NB4 (cell line): Measurements from ENCODE around the gene COL4A4.

ENCODE experiments used
- DNase-seq: peaks from one replicate; pipeline ENCODE4 v3.0.0; 2010; ENCODE audit warnings: low read depth
- H3K4me3 ChIP-seq: one replicate; pipeline ENCODE4 v1.5.1; 2011; ENCODE audit warnings: mild to moderate bottlenecking, low read depth, low read length, moderate library complexity
- MYC ChIP-seq: IDR thresholded peaks from 2 replicates; pipeline ENCODE4 v1.6.1; 2011; ENCODE audit warnings: low read depth, low read length
- POLR2A ChIP-seq: IDR thresholded peaks from 2 replicates; pipeline ENCODE4 v1.6.1; 2011; ENCODE audit warnings: mild to moderate bottlenecking; ENCODE audit not compliant: insufficient read length; ENCODE audit errors: extremely low read depth
- TF ChIP-seq, protein P1 (sequence below): IDR thresholded peaks from one replicate; pipeline ENCODE4 v1.5.1; 2012; ENCODE audit warnings: low read depth, low read length
- TF ChIP-seq, protein P2 (sequence below): IDR thresholded peaks from 2 replicates; pipeline ENCODE4 v1.6.1; 2011; ENCODE audit warnings: low read depth, low read length

COL4A4 gene

DNA sequence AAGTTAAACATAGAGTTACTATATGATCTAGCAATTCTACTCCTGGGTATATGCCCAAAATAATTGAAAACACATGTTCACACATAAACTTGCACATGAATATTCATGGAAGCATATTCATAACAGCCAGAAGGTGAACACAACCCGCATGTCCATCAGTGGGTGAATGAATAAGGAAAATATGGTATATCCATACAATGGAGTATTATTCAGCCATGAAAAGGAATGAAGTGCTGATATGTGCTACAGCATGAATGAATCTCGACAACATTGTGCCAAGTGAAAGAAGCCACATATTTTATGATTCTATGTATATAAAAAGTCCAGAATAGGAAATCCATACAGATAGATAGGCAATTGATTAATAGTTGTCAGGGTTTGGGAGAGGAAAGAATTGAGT, 15.9 kb downstream of the COL4A4 start:
- TF ChIP-seq MYC (no peak), POLR2A (no peak)
- TF ChIP-seq, protein P1, sequence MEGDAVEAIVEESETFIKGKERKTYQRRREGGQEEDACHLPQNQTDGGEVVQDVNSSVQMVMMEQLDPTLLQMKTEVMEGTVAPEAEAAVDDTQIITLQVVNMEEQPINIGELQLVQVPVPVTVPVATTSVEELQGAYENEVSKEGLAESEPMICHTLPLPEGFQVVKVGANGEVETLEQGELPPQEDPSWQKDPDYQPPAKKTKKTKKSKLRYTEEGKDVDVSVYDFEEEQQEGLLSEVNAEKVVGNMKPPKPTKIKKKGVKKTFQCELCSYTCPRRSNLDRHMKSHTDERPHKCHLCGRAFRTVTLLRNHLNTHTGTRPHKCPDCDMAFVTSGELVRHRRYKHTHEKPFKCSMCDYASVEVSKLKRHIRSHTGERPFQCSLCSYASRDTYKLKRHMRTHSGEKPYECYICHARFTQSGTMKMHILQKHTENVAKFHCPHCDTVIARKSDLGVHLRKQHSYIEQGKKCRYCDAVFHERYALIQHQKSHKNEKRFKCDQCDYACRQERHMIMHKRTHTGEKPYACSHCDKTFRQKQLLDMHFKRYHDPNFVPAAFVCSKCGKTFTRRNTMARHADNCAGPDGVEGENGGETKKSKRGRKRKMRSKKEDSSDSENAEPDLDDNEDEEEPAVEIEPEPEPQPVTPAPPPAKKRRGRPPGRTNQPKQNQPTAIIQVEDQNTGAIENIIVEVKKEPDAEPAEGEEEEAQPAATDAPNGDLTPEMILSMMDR, result no peak
- TF ChIP-seq, protein P2, sequence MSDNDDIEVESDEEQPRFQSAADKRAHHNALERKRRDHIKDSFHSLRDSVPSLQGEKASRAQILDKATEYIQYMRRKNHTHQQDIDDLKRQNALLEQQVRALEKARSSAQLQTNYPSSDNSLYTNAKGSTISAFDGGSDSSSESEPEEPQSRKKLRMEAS, result no peak
- no peak overlapping the region for H3K4me3 ChIP-seq
- DNase-seq, result no peak

DNA sequence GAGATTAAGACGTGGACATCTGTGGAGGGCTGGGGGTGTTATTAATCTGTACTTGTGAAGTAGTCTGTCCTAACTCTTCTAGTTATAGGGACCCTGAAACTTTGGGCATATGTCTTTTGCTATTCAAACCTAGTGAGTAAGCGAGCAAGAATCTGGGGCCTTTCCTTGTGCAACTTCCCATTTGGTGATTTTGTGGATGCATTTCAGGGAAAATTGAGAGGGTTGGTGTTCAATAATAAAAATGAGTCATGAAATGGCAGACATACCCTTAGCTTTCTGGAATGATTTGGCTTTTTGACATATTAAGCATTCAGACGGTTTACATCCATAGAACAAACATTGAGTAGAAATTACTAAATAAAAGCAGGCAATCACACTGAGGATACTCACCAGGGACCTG, 17.0 kb downstream of the COL4A4 start:
- H3K4me3 ChIP-seq, result no peak overlapping the region
- TF ChIP-seq MYC, result no peak
- TF ChIP-seq, protein P2, result no peak
- TF ChIP-seq, protein P1, result no peak
- no peak for TF ChIP-seq POLR2A
- no peak for DNase-seq

DNA sequence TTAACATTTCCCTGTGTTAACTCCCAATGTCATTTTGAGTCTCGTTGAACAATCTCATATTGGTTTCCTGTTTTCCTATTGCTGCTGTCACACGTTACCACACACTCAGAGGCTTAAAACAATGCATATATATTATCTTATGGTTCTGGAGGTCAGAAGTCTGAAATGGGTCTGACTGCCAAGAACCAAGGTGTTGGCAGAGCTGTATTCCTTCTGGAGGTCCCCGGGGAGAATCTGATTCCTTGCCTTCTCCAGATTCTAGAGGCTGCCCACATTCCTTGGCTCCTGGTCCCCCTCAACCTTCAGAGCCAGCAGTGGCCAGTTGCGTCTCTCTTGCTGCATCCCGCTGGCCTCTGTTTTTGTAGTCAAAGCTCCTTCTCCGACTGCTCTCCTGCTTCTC, 17.5 kb downstream of the COL4A4 start:
- TF ChIP-seq, protein P2, result no peak
- TF ChIP-seq MYC (no peak), POLR2A (no peak)
- TF ChIP-seq, protein P1, result no peak
- H3K4me3 ChIP-seq, result no peak overlapping the region
- DNase-seq, result no peak

DNA sequence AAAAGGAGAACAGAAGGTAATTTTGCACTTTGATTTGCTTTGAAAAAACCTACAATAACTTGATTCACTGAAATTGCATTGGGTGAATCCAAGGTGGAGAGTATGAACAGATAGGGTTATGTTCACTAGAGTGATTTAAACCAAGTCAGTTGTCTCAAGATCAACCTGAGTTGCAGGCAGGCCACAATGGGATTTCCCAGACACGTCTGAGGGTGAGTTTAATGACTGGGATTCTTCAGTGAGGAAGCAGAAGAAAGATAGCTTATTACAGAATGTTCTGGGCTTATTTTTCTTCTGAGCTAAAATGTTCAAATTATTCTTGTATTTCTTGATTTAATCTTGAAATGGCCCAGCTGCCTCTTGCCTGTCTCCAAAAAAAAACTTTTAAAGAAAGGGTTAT, 20.1 kb downstream of the COL4A4 start:
- DNase-seq, result no peak
- TF ChIP-seq POLR2A, result no peak
- no peak for TF ChIP-seq MYC
- TF ChIP-seq, protein P2, result no peak
- TF ChIP-seq, protein P1, result no peak
- H3K4me3 ChIP-seq, result no peak overlapping the region

DNA sequence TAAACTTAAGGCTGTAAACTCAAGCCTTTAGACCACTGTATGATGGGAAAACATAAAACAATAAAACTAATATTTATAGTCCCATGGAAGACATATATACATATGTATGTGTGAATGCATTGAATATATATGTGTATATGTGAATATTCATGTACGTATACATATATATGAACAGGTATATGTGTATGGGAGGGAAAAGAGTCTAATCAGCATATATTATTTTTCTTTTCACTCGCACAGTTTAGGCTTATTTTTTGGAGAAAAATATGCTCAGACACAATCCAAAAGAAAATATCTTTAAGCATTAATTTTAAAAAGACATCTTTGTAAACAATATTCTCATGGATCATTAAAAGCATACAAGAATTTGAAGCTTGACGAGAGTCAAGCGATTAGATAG, 22.7 kb downstream of the COL4A4 start:
- DNase-seq, result no peak
- TF ChIP-seq POLR2A (no peak), MYC (no peak)
- TF ChIP-seq, protein P2, result no peak
- TF ChIP-seq, protein P1, result no peak

DNA sequence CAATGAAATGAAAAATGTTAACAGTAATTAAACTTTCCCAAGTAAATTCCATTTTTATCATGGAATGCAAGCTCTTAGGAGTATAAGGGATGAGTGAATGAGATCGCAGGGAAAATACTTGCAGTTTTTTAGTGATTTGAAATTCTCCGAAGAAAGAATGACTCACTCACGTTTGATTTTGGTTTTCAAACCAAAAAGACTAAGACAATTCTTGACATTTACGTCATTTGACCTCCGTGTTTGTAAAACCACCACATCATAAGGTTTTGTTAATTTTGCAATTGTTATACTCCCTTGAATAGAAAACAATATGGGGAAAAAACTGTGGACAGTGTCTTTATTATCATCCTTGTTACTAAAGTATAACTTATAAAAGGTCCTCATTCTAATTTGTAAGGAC, 29.4 kb downstream of the COL4A4 start:
- no peak for TF ChIP-seq MYC
- TF ChIP-seq, protein P2, result no peak
- TF ChIP-seq POLR2A, result no peak
- TF ChIP-seq, protein P1, result no peak
- no peak overlapping the region for H3K4me3 ChIP-seq
- no peak for DNase-seq

More for the DNA sequence above, 22.7 kb downstream of the COL4A4 start:
- H3K4me3 ChIP-seq, result no peak overlapping the region
